Measurements from ENCODE around the gene MROH7.
A peak's percentile ranks its signal among the peaks of the same experiment; 100 is the strongest.

Gene MROH7

DNA sequence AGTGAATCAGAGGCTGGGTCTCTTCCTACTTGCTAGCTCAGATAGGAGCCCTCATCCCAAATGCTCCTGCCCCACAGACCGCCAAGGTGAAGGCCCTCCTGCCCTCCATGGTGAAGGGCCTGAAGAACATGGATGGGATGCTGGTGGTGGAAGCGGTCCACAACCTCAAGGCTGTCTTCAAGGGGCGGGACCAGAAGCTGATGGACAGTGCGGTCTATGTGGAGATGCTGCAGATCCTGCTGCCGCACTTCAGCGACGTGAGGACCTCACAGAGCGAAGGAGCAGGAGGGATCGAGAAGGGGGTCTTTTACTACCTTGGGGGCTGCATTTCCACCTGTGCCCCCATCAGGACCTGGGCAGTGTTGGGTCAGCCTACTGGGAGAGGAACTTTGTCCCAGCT lies 59.5 kb downstream of the MROH7 start:
- DNase-seq = no peak

DNA sequence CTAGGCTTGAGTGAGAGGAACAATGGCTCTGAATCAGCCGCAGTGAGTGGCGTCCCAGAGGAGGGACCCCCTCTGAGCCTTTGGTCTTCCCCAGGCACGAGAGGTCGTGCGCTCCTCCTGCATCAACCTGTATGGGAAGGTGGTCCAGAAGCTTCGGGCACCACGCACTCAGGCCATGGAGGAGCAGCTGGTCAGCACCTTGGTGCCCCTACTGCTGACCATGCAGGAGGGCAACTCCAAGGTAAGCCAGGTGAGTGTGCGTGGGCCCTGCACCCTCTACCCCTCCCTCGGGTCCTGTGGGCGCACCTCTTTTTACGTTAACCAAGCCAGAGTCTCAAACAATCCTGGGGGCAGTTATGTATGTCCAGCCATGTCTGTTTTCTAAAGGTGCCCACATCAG lies 60.4 kb downstream of the MROH7 start:
- DNase-seq = no peak

DNA sequence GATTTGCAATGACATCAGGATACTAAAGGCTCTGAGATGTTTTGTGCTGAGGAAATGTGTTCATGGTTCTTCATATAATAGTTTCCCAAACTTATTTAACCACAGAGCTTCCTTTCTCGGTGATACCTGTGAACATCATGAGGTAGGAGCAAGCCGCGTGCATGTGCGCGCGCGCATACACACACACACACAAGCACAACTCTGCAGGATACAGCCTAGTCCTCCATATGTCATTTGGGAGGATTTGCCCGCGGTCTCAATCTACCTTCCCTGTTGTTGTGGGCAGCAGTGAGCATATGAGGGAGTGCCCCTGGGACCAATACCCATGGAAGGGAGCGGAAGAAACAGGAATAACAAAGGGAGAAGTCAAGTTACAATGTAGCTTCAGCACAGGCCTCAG lies 61.9 kb downstream of the MROH7 start:
- DNase-seq = no peak

DNA sequence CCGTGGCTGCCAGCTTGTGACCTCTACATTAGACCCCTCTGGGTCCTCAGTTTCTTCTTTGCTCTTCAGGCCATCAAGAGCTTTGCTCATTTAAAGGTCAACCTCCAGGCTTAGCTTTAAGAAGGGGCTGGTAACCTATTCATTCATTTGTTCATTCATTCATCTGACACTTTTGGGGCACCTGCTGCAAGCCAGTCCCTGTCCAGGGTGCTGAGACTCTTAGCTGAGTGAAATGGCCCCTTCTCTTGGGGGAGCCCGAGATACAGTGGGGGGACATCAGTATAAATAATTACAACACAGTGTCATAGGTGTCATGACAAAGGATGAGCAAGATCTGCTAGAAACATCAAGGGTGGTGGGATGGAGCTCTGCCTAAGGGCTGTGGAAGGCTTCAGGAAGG lies 63.6 kb downstream of the MROH7 start:
- no peak for DNase-seq

DNA sequence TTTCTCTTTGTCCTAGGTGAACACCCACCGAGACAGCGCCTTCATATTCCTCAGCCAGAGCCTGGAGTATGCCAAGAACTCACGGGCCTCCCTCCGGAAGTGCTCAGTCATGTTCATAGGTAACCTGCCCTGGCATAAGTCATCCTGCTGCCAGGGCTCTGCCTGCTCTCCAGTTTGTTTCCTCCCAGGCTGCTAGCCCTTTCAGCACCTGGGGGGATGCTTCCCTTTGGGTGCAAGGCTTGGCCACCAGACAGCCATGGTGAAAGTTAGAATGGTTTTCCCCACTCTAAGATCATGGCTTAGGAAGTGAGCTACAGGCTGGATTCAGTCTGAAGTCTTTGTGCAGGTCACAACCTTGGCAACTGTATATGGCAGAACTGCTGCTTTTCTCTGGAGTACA lies 64.8 kb downstream of the MROH7 start:
- no peak for DNase-seq

DNA sequence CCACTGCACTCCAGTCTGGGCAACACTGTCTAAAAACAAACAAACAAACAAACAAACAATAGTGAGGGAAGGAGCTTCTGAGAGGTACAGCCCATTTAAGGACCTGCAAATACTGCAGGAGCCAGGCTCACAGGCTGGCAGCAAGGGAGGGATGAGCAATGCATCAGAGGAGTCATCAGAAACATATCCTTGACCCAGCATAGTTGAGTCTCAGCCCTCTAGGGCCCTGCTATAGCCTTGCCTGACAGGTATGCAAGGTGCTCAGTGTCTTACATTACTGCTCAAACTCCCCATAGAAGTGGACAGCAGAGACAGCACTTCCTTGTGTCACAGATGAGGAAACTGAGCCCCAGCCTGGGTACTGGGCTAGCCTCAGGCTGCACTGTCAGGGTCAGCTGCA lies 66.8 kb downstream of the MROH7 start:
- no peak for DNase-seq

DNA sequence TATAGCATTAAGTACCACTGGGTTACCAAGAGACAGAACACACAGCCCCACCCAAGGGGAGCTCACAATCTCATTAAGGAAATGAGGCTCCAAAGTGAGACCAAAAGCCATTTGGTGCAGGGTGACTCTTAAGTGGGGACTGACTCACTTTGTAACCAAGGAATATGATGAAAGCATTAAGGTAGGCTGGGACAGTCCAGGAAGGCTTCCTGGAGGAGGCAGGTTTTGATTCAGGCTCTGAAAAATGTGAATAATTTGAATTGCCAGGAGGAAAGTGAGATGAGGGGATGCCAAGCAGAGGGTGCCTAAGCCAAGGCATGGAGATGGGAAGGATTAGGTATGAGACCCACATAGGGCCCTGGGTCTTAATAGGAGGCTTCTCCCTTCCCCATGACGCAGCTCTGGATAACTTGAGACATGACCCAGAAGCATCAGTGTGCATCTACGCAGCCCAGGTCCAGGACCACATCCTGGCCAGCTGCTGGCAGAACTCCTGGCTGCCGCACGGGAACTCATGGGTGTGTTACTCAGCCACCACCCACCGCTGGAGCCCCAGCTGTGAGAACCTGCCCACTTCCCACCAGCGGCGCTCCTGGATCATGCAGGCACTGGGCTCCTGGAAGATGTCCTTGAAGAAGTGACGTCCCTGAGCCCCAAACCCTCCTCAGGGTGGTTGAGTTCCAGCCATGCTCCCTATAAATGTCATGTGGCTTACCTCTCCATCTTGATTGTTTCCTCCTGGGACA lies 68.1 kb downstream of the MROH7 start:
- DNase-seq = no peak

DNA sequence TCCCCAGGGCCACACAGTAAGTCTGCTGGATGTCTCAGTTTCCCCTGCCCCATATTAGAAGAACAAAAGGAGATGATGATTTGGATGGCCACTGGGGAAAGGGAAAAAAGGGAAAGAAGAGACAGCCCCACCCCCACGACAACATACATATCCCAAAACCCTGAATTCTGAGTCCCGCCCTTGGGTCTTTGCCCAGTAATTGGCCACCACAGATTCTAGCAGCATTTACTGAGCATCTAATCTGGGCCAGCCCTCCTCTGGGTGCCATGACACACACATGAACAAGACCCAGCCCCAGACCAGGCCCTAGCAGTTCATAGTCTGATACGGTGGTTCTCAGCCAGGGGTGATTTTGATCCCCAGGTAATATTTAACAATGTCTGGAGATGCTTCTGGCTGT lies 68.8 kb downstream of the MROH7 start:
- DNase-seq = no peak

DNA sequence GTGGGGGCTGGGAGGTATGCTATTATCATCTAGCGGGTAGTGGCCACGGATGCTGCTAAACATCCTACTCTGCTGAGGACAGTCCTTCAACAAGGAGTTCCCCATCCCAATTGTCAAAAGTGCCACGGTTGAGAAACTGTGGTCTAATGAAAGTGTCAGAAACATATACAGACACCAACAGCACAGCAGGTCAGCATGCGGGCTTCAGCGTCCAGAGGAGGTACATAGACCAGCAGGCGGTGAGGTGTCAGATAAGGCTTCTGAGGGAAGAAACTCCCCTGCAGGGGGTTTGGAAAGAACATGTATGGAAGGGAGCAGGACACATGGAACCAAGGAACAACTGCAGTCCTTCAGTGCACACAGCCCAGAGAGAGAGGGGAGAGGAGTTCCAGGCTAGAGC lies 69.3 kb downstream of the MROH7 start:
- no peak for DNase-seq

DNA sequence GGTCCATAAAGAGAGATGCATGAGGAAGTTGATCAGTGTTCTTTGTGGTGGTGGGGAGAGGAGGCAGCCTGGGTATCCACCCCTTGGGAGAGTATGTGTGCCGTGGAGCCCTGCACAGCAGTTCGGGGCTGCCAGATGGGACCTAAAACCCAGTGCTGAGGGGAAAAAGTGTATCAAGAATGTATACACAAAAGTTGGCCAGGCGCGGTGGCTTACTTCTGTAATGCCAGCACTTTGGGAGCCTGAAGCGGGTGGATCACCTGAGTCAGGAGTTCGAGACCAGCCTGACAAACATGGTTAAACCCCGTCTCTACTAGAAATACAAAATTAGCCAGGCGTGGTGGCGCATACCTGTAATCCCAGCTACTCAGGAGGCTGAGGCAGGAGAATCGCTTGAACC lies 70.0 kb downstream of the MROH7 start:
- DNase-seq = no peak

DNA sequence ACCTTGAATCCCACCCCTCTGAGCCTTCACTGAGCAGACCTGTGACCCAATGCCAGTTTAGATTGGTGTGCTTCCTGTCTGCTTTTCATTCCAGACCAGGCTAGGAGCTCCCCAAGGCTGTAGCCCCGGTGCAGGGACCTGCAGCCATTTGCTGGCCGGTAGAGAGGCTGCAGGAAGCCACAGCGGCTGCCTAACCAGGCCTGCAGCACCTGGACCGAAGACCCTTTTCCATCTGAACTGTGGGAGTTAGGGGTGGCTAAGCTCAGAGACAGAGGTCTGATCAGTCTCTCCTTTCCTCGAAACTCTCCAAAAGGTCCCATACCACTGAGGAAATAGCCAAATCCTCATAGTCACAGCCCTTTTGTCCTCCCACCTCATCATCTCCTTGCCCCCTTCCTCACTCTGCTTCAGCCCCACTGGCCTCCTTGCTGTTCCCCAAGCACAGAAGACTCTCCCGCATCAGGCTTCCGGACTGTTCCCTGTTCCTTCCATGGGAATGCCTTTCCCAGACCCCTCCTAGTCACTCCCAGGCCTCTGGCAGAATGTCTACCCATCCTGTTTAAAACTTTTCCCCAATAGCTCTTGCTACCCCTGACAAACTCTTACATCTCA lies 73.4 kb downstream of the MROH7 start:
- no peak for DNase-seq

DNA sequence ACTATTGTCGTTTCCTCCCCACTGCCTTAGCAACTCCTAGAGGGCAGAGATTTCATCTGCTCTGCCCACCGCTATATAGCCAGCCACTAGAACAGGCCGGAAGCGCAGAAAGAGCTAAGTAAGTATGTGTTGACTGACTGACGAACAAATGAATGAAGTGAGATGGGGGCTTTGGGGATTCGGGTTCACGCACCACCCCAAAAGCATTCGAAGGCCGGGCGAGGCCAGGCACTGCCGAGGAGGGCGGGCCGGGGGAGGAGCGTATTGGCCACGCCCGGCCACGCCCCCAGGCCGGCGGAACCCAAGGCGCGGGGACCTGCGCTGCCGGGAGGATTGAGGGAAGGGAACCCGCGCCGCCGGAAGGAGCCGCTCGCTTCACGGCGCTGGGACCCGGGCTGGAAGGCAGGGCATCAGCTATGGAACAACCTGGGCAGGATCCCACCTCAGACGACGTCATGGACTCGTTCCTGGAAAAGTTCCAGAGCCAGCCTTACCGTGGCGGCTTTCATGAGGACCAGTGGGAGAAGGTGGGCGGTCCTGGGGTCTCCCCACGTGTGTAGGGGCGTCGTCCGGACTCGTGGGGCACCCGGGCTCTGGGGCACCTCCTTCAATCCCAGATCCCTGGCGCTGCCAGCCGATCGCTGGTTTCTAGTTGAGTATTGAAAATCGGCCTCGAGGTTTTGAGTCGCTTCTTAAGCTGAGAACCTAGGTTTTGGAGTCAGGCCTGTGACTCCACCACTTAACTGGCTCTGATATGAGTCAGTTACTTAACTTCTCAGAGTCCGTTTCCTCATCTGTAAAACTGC lies 74.1 kb downstream of the MROH7 start, which contains the start of gene TTC4:
TSS of gene TTC4 (plus strand) at position 369 of the 806 bp plus-strand sequence. CDS start at position 417, 48 bp downstream.
- peak; percentile 75 for DNase-seq

DNA sequence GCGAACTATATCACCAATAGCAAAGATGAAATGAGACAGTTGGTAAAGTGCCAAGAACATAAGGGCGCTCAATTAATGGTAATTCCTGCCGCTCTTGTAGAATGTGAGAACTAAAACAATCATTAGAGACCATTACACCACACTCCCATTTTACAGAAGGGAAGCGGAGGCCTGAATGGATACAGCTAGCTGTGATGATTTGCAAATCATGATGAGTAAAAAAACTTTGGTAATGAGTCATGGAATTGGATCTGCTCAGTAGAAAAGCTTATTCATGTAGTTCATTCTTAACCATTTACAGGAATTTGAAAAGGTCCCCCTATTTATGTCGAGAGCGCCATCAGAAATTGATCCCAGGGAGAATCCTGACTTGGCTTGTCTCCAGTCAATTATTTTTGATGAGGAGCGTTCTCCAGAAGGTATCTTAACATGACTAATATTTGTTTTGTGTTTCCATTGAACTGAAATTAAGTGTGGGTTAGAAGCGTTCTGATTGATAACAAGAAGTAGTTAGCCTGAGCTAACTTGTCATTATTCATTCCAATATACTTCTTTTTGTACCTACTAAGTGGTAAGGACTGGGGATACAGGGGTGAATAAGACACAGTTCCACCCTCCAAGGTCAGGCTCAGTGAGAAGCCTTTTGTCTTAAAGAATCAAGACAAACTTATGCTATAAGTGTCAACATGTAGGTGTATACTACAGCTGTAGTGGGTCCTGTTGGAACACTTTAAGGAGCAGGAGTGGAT lies 74.9 kb downstream of the MROH7 start:
- DNase-seq = no peak

DNA sequence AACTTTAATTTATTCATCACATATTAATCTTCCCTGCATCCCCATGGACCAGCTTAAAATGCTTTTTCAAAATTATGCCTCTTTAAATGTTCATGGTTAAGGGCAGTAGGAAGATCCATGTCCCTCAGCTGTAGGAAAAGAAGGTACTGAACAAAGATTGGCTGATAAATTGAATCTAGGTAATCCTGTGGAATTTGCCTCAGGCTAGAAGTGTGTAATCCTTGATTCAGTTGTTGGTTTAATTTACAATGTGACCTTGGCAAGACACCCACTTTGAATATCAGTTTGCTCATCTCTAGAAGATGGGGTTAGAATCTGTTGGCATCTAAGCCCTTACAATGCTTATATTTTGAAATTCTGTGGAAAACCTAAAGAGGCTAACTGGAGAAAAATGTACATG lies 80.1 kb downstream of the MROH7 start:
- no peak for DNase-seq

DNA sequence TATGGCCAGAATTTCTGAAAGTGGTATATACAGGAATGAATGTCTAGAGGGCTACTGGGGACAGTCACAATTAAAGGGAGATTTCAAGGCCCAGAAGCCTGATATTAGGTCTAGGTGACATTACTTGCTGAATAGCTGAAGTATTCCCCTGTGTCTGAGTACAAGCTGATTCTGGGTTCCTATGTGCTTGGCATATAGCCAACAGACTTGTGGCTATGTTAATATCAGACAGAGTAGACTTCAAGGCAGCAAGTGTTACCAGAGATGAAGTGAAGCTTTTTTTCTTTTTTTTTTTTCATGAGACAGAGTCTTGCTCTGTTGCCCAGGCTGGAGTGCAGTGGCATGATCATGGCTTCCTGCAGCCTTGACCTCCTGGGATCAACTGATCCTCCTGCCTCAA lies 82.4 kb downstream of the MROH7 start:
- no peak for DNase-seq

DNA sequence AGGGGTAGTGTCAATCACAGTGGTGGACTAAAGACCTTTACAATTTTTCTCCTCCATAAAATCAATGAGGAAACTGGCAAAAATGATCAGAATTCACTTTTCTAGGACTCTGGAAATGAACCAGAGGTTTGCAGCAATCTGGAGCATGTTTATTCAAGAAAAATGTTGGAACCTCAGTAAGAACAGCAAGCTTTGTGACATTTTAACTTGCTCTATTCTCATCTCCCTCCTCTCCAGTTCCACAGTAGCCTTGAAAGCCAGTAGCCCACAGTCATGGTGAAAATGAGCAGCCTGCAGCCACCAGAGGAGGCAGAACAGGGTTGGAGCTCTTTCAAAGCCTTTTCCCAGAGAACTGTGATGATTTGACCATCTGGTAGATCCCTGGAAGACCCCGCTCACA lies 83.2 kb downstream of the MROH7 start:
- no peak for DNase-seq

DNA sequence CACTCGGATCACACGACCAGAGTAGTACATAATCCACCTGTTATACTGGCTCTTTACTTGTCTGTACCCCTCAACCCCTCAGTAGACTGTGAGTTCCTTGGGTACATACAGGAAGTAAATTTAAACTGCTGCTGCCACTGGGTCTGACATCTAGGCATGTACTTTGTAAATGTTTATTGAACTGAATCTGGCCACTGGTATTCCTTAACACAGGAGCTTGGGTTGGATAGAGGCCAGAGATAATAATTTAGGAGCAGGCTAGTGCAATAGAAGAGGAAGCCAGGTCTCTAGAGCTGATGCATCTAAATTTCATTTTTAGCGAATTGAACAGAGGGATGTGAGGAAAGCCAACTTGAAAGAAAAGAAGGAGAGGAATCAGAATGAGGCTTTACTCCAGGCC lies 86.4 kb downstream of the MROH7 start:
- DNase-seq = no peak

DNA sequence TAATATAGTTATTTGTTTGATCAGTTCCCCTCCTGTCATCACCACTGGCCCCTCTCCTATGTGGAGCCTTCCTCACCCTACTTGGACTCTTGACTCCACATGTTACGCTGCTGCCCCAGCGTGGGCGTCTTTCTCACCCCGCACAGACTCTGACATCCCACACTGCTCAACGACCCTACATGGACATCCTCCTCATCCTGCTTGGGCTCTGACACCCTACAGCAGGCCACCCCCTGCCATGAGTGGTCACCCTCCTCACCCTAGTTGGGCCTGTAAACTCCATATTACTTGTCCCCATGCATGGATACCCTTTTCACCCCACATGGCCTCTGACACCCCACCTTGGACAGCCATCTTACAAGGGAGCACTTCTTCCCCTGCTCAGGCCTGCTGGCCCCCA lies 95.1 kb downstream of the MROH7 start:
- no peak for DNase-seq

DNA sequence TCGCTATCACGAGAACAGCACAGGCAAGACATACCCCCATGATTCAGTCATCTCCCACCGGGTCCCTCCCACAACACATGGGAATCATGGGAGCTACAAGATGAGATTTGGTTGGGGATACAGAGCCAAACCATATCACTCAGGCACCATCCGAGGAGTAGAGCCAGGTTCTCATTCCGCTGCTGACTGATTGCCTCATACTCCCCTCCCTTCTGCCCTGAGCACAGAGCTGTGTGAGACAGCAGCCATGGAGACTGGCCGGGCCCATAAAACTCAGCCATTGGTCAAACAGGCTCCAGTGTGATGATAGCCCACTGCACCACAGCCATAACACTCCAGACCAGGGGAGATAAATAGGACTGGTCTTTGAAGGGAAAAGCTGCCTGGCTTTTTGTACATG lies 96.7 kb downstream of the MROH7 start:
- DNase-seq = no peak

DNA sequence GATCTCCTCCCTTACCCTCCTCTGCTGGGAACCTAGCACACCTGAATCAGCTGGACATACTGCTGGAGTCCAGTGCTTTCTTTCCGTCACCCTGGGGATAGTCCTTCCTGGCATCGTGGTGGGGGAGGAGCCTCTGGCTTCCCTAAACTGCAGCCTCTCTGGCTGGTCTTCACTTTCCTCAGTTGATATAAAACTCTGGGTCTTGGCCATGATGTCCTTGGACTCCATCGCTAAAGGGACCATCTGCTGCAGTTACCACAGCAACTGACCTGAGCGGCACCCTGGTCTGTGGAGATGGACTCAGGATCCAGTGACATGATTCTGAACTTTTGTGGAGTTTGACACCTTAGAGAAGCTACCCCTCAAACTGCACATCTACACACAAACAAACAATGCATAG lies 99.9 kb downstream of the MROH7 start:
- DNase-seq = no peak

DNA sequence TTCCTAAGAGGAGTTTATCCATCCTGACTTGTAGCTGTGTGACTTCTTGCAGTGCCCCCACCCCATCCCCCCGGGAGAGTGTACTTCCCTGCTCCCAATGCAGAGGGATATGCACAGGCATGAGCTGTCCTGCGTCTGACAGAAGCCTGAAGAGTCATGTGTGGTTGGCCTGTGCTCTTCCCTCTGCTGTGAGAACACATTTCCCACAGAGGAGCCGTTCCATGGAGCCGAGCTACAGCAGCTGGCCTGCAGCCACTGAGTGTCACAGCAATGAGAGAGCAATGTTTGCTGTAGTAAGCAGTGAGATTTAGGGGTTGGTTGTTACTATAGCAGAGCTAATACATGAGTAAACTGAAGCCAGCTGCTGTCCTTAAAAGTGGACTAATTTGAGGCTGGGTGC lies 100.7 kb downstream of the MROH7 start:
- DNase-seq = no peak

DNA sequence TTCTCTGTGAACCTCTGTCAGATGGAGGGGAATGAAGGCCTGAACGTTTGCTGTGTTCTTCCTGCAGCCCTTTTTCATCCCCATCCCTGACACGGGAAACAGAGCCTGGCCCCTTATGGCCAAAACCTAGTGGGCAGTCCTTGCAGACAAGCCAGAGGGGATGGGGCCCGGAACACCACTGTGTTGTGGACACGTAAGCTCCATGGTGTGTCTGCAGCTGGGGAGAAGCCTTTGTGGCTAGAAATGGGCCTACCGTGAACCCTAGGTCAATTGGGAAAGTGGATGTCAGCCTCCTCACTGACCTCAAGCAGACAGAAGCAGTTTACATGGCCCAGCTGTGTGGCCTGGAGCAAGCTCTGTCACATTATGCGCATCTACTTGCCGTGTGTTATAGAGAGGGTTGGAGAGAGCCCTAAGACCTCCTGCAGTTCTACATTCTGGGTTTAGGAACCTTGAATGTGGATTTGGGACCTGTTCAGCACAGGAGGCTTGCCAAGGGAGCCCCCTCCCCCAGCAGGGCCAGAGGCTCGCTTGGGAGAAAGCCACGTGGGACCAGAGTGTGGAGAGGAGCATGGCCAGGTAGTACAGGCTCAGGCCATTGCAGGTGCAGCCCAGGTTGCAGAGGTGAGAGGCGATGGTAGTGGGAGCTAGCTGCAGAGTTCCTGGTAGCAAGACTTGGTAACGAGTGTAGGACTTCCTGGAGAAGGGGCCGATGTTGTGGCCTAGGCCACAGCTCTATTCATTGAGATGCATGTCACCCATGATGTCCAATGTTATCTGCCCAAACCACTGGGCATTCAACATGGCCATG lies 102.0 kb downstream of the MROH7 start:
- no peak for DNase-seq

DNA sequence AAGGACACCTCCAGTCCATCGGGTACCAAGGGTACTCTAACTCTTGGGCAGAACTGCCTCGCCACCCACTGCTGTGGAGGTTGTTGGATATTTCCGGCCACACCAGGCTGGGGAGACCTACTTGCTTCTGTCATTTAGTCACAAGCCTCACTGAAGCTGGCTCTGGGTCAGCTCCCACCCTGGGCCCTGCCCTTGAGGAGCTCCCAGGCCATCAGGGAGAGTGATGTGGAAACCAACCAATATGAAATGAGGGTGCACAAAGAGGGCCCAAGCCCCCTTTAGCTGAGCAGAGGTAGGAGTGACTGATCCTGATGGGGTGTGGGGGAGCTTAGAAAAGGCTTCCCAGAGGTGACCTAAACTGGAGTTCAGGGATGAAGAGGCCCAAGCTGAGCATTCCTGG lies 103.1 kb downstream of the MROH7 start:
- no peak for DNase-seq

All from NCI-H446 treated with DMSO at 0.1 percent for 48 hours (cell line).